HUES48 (cell line): ENCODE data around the gene MVB12B.
A peak's percentile ranks its signal among the peaks of the same experiment; 100 is the strongest.

Source experiments
- H3K27ac ChIP-seq: one replicate; pipeline ENCODE4 v1.7.0; 2013; ENCODE audit warnings: low read depth, low read length, inconsistent platforms
- H3K27me3 ChIP-seq: 2 replicates; pipeline ENCODE4 v1.6.1; 2013; ENCODE audit warnings: mild to moderate bottlenecking, low read length; ENCODE audit not compliant: control insufficient read depth, insufficient read depth
- H3K36me3 ChIP-seq: 2 replicates; pipeline ENCODE4 v1.6.1; 2013; ENCODE audit warnings: low read length; ENCODE audit not compliant: control insufficient read depth, insufficient read depth
- H3K4me1 ChIP-seq: 2 replicates; pipeline ENCODE4 v1.6.1; 2013; ENCODE audit warnings: mild to moderate bottlenecking, low read length; ENCODE audit not compliant: control insufficient read depth, insufficient read depth
- H3K4me3 ChIP-seq: 2 replicates; pipeline ENCODE4 v1.5.1; 2013; ENCODE audit warnings: mild to moderate bottlenecking, low read depth, low read length
- H3K9ac ChIP-seq: 2 replicates; pipeline ENCODE4 v1.6.1; 2013; ENCODE audit warnings: mild to moderate bottlenecking, low read depth, low read length, moderate library complexity
- H3K9me3 ChIP-seq: 2 replicates; pipeline ENCODE4 v1.6.1; 2013; ENCODE audit warnings: low read length; ENCODE audit not compliant: control insufficient read depth, insufficient read depth

MVB12B gene

GRCh38 chr9:126496781-126497659, 170.4 kb downstream of the MVB12B start:
- no peak overlapping the region for H3K9ac ChIP-seq
- no peak overlapping the region for H3K4me3 ChIP-seq
- no peak overlapping the region for H3K27ac ChIP-seq
- H3K36me3 ChIP-seq = no peaks in the 10 kb centered on the region
- peaks cover 6% of the 10 kb centered on the region for H3K4me1 ChIP-seq
- peaks cover 7% of the 10 kb centered on the region for H3K27me3 ChIP-seq
- H3K9me3 ChIP-seq = no peaks in the 10 kb centered on the region

DNA sequence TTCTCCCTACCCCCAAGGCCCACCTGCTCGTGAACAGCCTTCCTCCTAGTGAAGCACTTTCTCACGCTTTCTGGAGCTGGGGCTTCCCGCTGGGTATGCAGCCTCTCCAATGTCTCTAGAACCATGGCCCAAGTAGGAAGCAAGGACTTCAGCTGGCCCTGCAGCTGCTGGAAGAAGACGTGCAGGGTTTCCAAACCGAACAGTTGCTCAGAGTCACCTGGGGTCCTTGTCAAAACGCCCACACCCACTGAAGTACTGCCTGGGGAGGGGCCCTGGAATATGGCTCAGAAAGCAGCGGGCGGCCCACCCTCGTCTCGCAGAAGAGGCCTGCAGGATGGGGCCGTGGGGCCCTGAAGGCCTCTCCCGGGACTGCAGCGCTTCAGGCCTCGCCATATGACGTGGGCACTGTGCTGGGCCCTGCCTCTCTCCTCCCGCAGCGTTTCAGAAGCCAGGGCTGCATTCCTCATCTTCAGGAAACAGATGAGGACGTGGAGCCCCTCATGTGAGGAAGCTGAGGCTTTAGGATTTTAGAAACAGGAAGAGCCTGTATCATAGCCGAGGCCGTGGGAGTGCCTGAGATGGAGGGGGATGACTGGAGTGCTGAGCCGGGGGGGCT, 171.1 kb downstream of the MVB12B start:
- Histone ChIP-seq H3K9ac (no peak overlapping the region), H3K4me1 (peaks cover 6% of the 10 kb centered on the region)

DNA sequence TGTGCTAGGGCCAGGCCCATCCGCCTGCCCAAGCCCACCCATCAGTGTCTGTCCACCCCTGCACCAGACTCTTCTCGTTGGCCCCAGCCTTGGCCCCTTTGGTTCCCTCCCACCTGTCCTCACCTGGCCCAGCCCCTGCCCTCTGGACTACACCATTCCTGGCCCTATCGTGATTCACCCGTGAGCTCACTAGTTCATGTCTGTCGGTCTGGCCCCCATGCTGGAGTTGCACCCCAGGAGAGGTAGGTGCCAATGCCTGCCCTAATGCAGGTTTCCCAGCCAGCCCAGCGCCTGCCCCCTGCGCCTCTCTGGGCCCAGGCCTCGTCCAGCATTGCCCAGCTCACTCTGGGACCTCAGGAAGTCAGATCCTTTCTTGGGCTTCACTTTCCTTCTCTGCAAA, 171.7 kb downstream of the MVB12B start:
- H3K36me3 ChIP-seq = no peaks in the 10 kb centered on the region

More for the DNA sequence above, 171.1 kb downstream of the MVB12B start:
- H3K4me3 ChIP-seq = no peak overlapping the region
- H3K27me3 ChIP-seq = peaks cover 7% of the 10 kb centered on the region
- no peaks in the 10 kb centered on the region for H3K9me3 ChIP-seq
- no peak overlapping the region for H3K27ac ChIP-seq
- H3K36me3 ChIP-seq = no peaks in the 10 kb centered on the region

DNA sequence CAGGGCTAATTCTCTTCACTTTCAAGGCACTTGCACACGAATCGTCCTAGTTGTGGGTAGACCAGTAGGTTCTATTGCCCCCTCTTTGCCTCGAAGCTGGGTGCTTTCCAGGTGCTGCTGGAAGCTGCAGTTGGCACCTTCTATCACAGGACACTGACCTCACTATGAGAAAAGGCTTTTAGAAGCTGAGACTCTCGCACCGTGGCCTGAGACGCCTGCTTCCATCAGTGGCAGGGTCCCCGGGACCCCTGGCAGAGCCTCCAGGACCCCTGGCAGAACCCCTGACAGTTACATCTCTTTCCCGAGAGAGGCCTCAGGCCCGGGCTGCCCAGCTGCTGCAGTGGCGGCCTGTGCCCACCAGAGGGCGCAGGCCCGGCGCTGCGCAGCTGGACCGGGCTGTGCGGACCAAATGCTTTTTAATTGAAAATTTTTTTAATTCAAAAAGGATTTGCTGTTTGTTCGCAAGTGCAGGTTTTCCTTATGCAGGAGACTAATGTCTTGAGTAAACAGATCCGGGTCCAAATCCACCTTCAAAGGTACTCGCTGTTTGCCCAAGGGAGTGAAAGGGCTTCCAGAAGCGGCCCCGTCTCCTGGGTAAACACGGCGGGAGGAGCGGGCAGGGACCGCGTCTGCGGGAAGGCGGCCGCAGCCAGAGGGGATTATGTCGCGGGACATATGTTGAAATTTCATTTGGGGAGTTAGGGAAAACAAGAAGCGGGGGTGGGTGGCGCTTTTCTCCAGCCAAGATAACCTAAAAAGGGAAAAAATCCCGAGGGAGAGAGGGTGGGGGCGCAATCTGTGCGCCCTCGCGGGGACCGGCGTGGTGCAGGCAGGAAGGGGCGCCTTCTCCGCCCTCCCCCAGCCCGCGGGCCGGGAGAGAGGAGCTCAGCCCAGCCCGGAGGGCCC, 172.6 kb downstream of the MVB12B start:
- Histone ChIP-seq H3K4me1 (peaks cover 10% of the 10 kb centered on the region), H3K9ac (no peak overlapping the region), H3K36me3 (no peaks in the 10 kb centered on the region), H3K27me3 (peaks cover 7% of the 10 kb centered on the region), H3K4me3 (peak overlapping the region; percentile 67), H3K27ac (no peak overlapping the region), H3K9me3 (no peaks in the 10 kb centered on the region)

More for the DNA sequence above, 171.7 kb downstream of the MVB12B start:
- Histone ChIP-seq H3K4me3 (no peak overlapping the region), H3K27me3 (peaks cover 7% of the 10 kb centered on the region), H3K4me1 (peaks cover 8% of the 10 kb centered on the region), H3K27ac (no peak overlapping the region), H3K9me3 (no peaks in the 10 kb centered on the region), H3K9ac (no peak overlapping the region)

GRCh38 chr9:126499911-126500599, 173.4 kb downstream of the MVB12B start:
- Histone ChIP-seq H3K4me1 (peaks cover 10% of the 10 kb centered on the region), H3K4me3 (peak overlapping the region; percentile 67), H3K9ac (no peak overlapping the region), H3K27ac (no peak overlapping the region), H3K36me3 (no peaks in the 10 kb centered on the region), H3K27me3 (peaks cover 7% of the 10 kb centered on the region), H3K9me3 (no peaks in the 10 kb centered on the region)

- Histone ChIP-seq H3K9ac (no peak overlapping the region), H3K4me1 (peaks cover 10% of the 10 kb centered on the region), H3K4me3 (peak overlapping the region; percentile 60), H3K27me3 (peaks cover 7% of the 10 kb centered on the region), H3K9me3 (no peaks in the 10 kb centered on the region), H3K36me3 (no peaks in the 10 kb centered on the region), H3K27ac (no peak overlapping the region)
Observed at GRCh38 chr9:126500600-126501382, 174.2 kb downstream of the MVB12B start.

- Histone ChIP-seq H3K36me3 (no peaks in the 10 kb centered on the region), H3K4me1 (peaks cover 10% of the 10 kb centered on the region), H3K9me3 (no peaks in the 10 kb centered on the region), H3K27ac (no peak overlapping the region), H3K4me3 (no peak overlapping the region), H3K27me3 (peaks cover 7% of the 10 kb centered on the region), H3K9ac (no peak overlapping the region)
Observed at GRCh38 chr9:126501383-126502331, 175.0 kb downstream of the MVB12B start.

- Histone ChIP-seq H3K9me3 (no peaks in the 10 kb centered on the region), H3K9ac (no peak overlapping the region), H3K36me3 (no peaks in the 10 kb centered on the region)
Observed at GRCh38 chr9:126502417-126503332, 176.0 kb downstream of the MVB12B start.

More at GRCh38 chr9:126502417-126503332, 176.0 kb downstream of the MVB12B start:
- Histone ChIP-seq H3K27me3 (peaks cover 7% of the 10 kb centered on the region), H3K4me1 (peaks cover 10% of the 10 kb centered on the region), H3K4me3 (no peak overlapping the region), H3K27ac (no peak overlapping the region)
